GM18508 (cell line): ENCODE results near the gene AMIGO1.

ENCODE experiments used
- ATAC-seq: cut with Tn5 transposase; IDR thresholded peaks from one replicate; pipeline ENCODE4 v1.9.1; 2021; ENCODE audit warnings: moderate number of reproducible peaks; ENCODE audit not compliant: insufficient read depth, unreplicated experiment

AMIGO1 gene

GRCh38 chr1:109509176-109510134, at the start of gene AMIGO1:
AMIGO1 (minus strand) TSS chr1:109509727; CDS start chr1:109508912, 815 bp downstream.
- no peak for ATAC-seq

GRCh38 chr1:109557520-109557919, 48.0 kb upstream of the AMIGO1 start:
- ATAC-seq, result no peak

DNA sequence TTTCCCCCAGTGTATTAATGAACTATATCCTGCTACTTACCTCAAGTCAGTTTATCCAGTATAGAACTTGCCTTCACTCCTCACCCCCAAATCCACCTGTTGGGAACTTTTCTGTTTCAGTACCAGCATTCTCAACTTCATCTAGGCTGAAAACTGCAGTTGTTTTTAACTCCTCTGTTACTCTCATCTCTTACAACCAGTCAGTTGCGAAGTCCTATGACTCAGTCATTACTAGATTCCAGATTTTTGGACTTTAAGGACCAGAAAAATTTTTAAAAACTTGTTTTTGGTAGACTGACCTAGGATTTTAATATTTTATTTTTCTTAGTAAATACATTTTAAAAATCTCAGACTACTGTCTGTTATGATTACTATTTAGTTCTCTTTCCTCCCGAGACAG, 47.0 kb upstream of the AMIGO1 start:
- ATAC-seq, result no peak

DNA sequence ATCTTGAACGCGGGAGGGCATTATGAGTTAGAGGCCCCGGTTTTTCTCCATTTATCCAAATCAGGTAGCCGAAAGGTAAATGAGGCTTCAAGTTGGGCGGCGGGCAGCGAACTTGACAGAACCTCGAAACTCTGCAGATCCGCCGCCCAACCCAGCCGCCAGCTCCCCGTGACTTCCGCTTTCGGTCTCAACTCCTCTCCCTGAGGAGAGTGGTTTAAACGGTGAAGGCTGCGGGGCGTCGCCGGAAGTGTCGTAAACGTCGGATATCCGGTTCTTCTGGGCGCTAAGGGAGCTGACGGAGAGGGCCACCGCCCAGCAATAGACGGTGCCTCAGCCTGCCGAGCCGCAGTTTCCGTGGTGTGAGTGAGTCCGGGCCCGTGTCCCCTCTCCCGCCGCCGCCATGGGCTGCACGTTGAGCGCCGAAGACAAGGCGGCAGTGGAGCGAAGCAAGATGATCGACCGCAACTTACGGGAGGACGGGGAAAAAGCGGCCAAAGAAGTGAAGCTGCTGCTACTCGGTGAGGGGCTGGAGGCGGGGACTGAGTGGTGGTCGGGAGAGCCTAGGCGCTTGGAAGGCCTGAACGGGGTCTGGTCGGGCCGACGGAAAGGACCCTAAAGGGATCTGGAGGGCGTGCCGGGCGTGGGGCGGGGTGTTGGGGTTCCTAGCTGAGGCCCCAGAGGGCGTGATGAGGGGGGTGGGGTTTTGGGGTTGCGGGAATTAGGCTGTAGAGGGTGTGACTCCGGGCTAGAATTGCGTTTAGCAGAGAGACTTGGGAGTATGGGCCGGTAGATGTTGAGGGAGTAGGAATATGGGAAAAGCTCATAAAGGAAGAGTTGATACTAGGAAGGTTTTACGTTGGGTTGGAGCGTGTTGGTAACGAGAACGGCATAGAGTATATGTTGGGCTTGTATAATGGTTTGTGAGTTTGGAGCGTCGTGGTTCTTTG, 39.1 kb upstream of the AMIGO1 start, which contains the start of gene GNAI3:
Gene GNAI3, plus strand, starts transcription at position 295 of the 947 bp plus-strand sequence. Its CDS starts 106 bp downstream, at position 401.
- ATAC-seq, result peak; percentile 61

DNA sequence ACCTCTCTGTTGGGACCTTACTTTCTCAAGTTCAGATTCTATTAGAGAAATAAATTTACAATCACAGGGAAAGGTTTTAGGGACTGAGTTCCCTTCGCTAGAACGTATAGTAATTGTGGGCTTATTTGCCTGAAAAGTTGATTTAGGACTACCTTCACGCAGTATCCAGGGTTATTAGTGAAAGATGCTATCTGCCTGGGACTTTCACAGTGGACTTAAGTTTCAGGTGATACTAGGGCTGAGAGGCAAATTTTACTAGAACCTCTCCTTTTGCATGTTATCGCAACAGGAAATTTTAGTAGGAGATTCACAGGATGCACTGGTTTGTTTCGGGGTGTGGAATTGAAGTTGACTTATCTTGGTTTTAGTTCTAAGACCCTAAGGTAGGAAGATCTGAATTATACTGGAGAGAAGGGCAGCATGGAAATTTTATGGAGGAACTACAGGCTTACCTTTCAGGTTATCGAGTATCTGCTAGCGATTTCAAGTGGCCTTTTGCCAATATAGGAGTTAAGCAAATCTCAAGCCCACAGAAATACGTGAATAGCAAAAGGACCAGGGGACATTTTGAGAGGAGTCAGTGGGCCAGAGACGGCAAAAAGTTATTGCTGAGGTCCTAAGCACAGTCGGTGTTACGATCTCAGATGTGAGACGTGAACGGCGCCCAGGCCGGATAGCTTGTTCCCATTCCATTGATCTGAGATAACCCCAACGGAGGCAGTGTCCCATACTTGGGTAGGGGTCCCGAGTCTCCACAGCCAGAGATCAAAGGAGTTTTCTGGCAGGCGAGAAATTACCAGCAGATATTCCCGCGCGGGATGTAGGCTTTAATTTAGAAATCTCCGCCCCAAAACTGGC, 38.2 kb upstream of the AMIGO1 start:
- ATAC-seq, result no peak

GRCh38 chr1:109546311-109547109, 37.0 kb upstream of the AMIGO1 start:
- ATAC-seq, result no peak

GRCh38 chr1:109543988-109544735, 34.6 kb upstream of the AMIGO1 start:
- no peak for ATAC-seq

GRCh38 chr1:109543283-109543987, 33.9 kb upstream of the AMIGO1 start:
- no peak for ATAC-seq

GRCh38 chr1:109542657-109543056, 33.1 kb upstream of the AMIGO1 start:
- no peak for ATAC-seq

DNA sequence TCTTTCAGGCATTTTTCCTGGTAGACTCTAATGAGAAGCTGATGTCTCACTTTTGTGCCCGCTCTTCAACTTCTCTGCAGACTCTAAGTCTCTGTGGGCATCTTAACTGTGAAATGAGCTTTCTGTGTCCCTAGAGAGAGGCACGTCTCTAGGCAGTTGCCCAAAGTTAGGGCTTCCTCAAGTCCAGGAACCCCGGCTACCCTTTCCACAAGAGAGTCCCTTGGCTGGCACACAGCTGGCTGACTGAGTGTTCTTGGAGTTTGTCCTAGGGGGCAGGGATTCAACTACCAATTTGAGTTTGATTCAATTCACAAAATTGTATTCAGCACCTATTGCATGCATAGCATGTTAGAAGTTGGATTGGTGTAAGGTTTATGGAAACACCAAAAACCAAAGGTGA, 31.6 kb upstream of the AMIGO1 start:
- ATAC-seq, result no peak

DNA sequence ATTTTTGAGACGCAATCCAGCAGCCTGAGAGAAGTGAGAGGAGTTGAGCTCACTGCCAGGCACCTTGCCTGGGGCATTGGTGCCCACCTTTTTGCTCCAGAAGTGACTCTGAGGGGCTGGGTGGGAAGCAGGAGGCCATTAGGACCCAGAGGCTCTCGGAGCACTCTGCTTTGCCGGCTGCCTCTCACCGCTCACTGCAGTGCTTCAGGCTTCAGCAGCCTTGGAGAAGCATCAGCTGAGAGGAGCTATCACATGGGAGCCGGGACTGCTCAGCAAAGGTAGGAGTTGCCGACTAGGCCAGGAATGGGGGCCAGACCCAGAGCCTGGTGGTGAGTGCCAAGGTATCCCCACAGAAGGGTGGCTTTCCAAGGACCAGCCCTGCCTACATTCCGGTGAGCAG, 30.1 kb upstream of the AMIGO1 start, which contains the start of gene GPR61:
Gene GPR61, plus strand, starts transcription at position 197 of the 400 bp plus-strand sequence. CDS start 3,151 bp downstream, outside the sequence.
- no peak for ATAC-seq

GRCh38 chr1:109538827-109539555, 29.5 kb upstream of the AMIGO1 start:
- ATAC-seq, result no peak

DNA sequence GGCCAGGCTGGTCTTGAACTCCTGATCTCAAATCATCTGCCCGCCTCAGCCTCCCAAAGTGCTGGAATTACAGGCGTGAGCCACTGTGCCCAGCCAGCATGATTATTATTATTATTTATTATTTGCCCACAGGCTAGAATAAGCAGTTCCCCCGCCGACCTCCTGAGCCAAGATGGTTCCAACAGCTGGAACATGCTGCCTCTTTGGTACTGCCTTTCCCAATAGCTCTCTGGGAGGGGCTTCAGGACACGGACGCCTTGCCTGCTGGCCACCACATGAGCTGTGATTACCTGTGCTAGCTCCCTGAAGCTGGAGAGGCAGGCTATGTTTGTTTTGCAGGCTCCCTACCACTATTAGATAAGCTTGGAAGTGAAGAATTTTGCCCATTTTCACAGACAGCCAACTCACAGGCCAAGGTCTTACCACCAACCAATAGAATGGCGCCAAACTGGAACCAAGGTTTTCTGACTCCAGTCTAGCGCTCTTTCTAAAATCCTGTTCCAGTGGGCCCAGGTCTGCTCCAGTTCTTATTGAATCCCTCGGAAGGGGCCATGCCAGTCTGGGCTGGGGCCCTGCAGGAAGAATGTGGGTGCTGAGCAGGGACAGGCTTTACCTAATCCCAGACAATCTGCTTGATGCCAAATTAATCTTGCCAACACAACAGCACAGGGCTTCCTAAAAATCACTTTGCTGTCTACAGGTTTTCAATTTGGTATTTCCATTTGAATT, 28.1 kb upstream of the AMIGO1 start:
- ATAC-seq, result no peak

DNA sequence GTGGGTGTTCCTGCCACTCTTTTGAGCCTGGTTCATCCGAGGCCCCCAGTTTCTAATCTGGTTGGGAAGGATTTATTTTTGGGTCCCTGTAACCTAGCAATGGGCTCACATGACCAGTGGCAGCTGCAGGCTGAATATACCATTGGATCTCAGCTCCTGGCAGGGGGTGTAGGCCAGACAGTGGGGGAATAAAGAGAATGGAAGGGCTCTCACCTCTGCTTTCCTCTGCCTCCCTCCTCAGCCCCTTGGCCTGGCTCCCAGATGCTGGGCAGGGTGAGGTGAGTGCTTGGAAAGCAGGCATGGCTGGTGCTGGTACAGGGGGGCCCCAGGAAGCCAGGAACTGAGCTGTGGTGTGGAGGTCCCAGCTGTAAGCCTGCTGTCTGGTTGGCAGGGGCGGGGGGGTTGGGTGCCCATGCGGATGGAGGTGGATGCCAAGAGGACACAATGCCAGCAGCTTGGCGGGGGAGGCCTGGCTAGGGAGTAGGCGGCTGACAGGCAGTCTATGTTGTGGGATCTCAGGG, 26.5 kb upstream of the AMIGO1 start:
- ATAC-seq, result no peak

- ATAC-seq, result no peak
Observed at GRCh38 chr1:109535481-109535880, 26.0 kb upstream of the AMIGO1 start.

GRCh38 chr1:109534307-109534858, 24.9 kb upstream of the AMIGO1 start:
- ATAC-seq, result no peak
